DMS79 treated with DMSO at 0.1 percent for 48 hours (cell line): ENCODE results near the gene PBRM1.

Experiments used
- DNase-seq: peaks from one replicate; lab custom pipeline; 2025; lab: John Stamatoyannopoulos, UW

The PBRM1 gene

GRCh38 chr3:52524752-52525679 lies 160.7 kb downstream of the PBRM1 start:
- DNase-seq: peak; percentile 49

DNA sequence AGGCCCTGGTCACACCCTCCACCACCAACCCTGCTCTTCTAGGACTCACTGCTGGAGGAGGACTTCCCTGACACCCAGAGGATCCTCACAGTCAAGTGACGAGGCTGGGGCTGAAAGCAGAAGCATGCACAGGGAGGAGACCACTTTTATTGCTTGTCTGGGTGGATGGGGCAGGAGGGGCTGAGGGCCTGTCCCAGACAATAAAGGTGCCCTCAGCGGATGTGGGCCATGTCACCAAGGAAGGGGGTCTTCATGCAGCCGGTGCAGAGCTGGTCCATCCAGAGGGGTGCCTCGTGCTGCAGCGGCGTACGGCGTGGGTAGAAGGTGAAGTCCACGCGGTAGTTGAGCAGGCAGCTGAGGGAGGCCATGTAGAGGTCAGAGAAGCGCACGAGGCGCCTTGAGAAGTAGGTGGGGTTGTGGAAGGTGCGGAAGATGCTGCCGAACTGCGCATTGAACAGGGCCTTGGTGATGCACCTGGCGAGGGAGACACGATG lies 161.4 kb downstream of the PBRM1 start:
- no peak for DNase-seq

DNA sequence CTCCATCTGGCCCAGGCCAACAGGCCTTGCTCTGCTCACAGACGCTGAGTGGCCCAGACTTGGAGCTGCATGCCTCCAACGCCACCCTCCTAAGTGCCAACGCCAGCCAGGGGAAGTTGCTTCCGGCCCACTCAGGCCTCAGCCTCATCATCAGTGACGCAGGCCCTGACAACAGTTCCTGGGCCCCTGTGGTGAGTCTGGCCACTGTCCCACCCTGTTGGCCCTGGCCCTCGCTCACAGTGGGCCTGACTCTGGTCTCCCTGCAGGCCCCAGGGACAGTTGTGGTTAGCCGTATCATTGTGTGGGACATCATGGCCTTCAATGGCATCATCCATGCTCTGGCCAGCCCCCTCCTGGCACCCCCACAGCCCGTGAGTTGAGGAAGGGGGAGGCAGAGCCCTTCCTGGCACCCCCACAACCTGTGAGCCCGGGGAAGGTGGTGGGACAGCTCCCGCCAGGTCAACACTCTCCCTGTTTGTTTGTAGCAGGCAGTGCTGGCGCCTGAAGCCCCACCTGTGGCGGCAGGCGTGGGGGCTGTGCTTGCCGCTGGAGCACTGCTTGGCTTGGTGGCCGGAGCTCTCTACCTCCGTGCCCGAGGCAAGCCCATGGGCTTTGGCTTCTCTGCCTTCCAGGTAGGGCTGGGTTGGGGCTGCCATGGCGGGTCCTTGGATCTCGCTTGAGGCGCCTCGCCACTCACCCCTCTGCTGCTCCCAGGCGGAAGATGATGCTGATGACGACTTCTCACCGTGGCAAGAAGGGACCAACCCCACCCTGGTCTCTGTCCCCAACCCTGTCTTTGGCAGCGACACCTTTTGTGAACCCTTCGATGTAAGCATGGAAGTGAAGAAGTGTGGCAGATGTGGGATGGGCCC lies 162.1 kb downstream of the PBRM1 start:
- no peak for DNase-seq

GRCh38 chr3:52522651-52523251 lies 163.0 kb downstream of the PBRM1 start:
- no peak for DNase-seq

- no peak for DNase-seq
These were observed 163.6 kb downstream of the PBRM1 start for GRCh38 chr3:52521881-52522650.

DNA sequence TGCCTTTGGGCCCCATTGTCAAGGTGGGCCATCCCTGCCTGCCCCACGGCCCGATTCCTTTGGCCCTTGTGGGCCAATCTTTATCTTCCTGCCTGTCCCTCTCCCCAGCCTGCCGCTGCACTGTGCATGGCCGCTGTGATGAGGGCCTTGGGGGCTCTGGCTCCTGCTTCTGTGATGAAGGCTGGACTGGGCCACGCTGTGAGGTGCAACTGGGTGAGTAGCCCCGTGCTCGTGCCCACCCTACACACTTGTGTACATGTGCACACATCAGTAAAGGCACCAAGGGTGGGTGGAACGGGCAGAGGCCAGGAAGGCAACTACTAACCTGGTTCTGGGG lies 164.3 kb downstream of the PBRM1 start:
- DNase-seq: no peak

- DNase-seq: no peak
These were observed 164.8 kb downstream of the PBRM1 start for GRCh38 chr3:52520716-52521487.

- no peak for DNase-seq
These were observed 165.5 kb downstream of the PBRM1 start for GRCh38 chr3:52520141-52520667.

DNA sequence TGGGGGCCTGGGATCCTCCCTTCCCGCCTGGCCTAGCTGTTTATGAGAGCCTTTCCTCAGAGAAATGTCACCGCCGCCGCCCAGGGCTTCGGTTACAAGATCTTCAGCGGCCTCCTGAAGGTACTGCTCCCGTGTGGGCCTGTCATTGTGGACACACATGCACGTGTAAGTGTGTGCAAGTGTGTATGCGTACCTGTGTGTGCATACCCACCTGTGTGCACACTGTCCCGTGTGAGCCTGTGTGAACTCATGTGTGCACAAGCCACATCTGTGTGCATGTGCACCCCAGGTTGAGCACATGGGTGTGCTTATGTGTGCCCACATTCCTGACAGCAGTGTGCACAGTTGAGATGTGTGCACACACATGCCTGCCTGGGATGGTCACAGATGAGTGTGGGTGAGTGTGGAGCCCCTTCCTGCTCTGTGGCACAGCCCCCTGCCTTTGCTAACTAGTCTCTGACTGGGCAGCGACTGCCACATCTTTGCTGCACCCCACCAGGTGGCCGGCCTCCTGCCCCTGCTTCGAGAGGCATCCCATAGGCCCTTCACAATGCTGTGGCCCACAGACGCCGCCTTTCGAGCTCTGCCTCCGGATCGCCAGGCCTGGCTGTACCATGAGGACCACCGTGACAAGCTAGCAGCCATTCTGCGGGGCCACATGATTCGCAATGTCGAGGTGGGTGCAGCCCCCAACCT lies 166.1 kb downstream of the PBRM1 start:
- DNase-seq: no peak

DNA sequence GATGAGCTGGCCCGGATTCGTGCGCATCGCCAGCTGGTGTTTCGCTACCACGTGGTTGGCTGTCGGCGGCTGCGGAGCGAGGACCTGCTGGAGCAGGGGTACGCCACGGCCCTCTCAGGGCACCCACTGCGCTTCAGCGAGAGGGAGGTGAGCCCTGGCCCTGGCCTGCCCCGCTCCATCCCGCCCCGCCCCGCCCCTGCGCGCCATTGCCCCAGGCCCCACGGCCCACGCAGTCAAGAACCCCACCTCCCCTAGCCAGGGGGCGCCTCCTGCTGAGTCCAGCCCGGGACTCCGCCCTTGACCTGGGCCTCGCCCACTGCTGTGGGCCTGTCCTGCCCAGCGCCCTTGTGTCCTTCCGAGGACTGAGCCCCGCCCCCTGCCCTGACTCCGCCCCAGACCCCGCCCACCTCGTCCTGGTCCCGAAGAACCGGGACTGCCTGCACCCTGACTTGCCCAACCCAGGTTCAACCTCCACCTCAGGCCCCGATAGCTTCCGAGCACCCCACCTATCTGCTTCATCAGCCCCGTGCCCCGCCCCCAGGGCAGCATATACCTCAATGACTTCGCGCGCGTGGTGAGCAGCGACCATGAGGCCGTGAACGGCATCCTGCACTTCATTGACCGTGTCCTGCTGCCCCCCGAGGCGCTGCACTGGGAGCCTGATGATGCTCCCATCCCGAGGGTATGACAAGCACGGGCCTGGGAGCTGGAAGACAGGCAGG lies 166.8 kb downstream of the PBRM1 start:
- no peak for DNase-seq

GRCh38 chr3:52517796-52518722 lies 167.7 kb downstream of the PBRM1 start:
- no peak for DNase-seq

- DNase-seq: no peak
These were observed 169.1 kb downstream of the PBRM1 start for GRCh38 chr3:52516509-52517195.

GRCh38 chr3:52515192-52515591 lies 170.5 kb downstream of the PBRM1 start:
- DNase-seq: no peak

- no peak for DNase-seq
These were observed 171.1 kb downstream of the PBRM1 start for GRCh38 chr3:52514576-52514975.

GRCh38 chr3:52513281-52513680 lies 172.4 kb downstream of the PBRM1 start:
- no peak for DNase-seq

DNA sequence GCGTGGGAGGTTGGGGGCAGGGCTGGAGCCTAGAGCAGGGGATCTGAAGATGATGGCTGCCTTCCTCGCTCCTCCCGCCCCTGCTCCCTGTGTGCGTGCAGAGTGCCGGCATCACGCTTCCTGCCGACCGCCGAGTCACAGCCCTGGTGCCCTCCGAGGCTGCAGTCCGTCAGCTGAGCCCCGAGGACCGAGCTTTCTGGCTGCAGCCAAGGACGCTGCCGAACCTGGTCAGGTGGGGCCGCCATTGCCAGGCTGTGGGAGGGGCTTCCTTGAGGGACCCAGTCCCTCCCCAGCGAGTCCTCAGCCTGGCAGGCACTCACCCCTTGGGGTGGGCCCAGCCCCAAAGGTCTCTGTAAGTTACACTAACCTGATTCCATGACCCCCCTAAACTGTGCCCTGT lies 173.0 kb downstream of the PBRM1 start:
- no peak for DNase-seq

DNA sequence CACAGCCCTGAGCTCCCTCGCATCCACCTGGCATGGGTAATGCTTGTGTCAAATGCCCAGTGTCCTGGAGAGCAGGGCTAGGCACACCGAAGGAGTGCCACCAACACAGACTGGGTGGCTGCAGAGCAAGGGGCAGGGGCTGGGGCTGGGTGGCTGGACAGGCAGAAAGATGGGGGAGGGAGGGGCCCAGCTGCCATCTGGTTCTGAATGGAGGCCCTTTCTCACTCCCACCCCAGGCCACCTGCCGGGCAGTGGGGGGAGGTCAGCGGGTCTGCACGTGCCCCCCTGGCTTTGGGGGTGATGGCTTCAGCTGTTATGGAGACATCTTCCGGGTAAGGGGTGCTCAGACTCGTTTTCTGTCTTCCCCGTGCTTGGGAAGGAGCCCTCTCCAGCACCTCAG lies 173.6 kb downstream of the PBRM1 start:
- DNase-seq: no peak

- no peak for DNase-seq
These were observed 174.2 kb downstream of the PBRM1 start for GRCh38 chr3:52511509-52511908.
